SU-DHL-6 (cell line): ENCODE data around the gene NR4A3.

Experiments used
- H2AFZ ChIP-seq: fragments of 200-600 bp; sonication (generic); 2 replicates; pipeline ENCODE4 v1.6.1; 2014; ENCODE audit warnings: low read depth, mild to moderate bottlenecking, moderate library complexity, mixed read lengths, antibody characterized with exemption, low read length; ENCODE audit not compliant: severe bottlenecking
- H3F3A ChIP-seq: fragments of 200-600 bp; shearing (Covaris generic); 2 replicates; pipeline ENCODE4 v1.6.0; 2016; ENCODE audit warnings: antibody characterized with exemption, mild to moderate bottlenecking; ENCODE audit not compliant: insufficient read depth
- H3K27ac ChIP-seq: fragments of 200-600 bp; sonication (generic); 2 replicates; pipeline ENCODE4 v1.5.1; 2016; ENCODE audit warnings: low read depth, mild to moderate bottlenecking, low read length, moderate library complexity, mixed read lengths
- H3K27me3 ChIP-seq: fragments of 200-600 bp; sonication (generic), shearing (Covaris generic); 2 replicates; pipeline ENCODE4 v1.6.0; 2014; ENCODE audit warnings: mild to moderate bottlenecking, low read length
- H3K36me3 ChIP-seq: fragments of 200-600 bp; sonication (generic); 2 replicates; pipeline ENCODE4 v1.6.1; 2014; ENCODE audit warnings: mild to moderate bottlenecking, low read length, mixed read lengths
- H3K4me2 ChIP-seq: fragments of 300-600, 200-600 bp; shearing (Covaris generic), sonication (generic); 2 replicates; pipeline ENCODE4 v1.6.0; 2014; ENCODE audit warnings: low read length, low read depth, mild to moderate bottlenecking; ENCODE audit not compliant: poor library complexity, severe bottlenecking
- H3K4me3 ChIP-seq: fragments of 200-600 bp; sonication (generic); 2 replicates; pipeline ENCODE4 v1.5.1; 2014; ENCODE audit warnings: antibody characterized with exemption, low read length, mild to moderate bottlenecking, mixed read lengths; ENCODE audit not compliant: insufficient read depth, poor library complexity, severe bottlenecking
- H3K79me2 ChIP-seq: fragments of 200-600 bp; sonication (generic); 2 replicates; pipeline ENCODE4 v1.6.1; 2014; ENCODE audit warnings: mild to moderate bottlenecking, low read length, moderate library complexity; ENCODE audit not compliant: insufficient read depth
- H3K9ac ChIP-seq: fragments of 200-600 bp; sonication (generic); 2 replicates; pipeline ENCODE4 v1.7.0; 2014; ENCODE audit warnings: mild to moderate bottlenecking, low read length
- H3K9me2 ChIP-seq: fragments of 200-600 bp; sonication (generic); replicated peaks from 2 replicates; pipeline ENCODE4 v1.6.1; 2014; ENCODE audit warnings: low read length; ENCODE audit not compliant: insufficient read depth
- H3K9me3 ChIP-seq: fragments of 200-600 bp; sonication (generic); 2 replicates; pipeline ENCODE4 v1.6.1; 2014; ENCODE audit warnings: low read length, mixed read lengths; ENCODE audit not compliant: insufficient read depth
- H4K20me1 ChIP-seq: fragments of 200-600 bp; sonication (generic); 2 replicates; pipeline ENCODE4 v1.6.1; 2014; ENCODE audit warnings: low read depth, mild to moderate bottlenecking, antibody characterized with exemption, low read length, moderate library complexity, mixed read lengths
- CTCF ChIP-seq: fragments of 200-600 bp; sonication (generic); IDR thresholded peaks from one replicate; pipeline ENCODE4 v1.5.1; 2017; ENCODE audit warnings: antibody characterized with exemption, mild to moderate bottlenecking, low read length, moderate library complexity; ENCODE audit not compliant: insufficient read depth, poor library complexity, severe bottlenecking
- EZH2phosphoT487 ChIP-seq: fragments of 200-600 bp; sonication (generic), shearing (Covaris generic); conservative IDR thresholded peaks from 2 replicates; pipeline ENCODE4 v1.6.1; 2018; ENCODE audit warnings: mild to moderate bottlenecking, antibody characterized with exemption, low read length, moderate library complexity, mixed read lengths

Gene NR4A3

GRCh38 chr9:99828417-99829176 lies 6.9 kb downstream of the NR4A3 start:
- H3K4me2 ChIP-seq = no peak overlapping the region
- H3F3A ChIP-seq = peaks cover 5% of the 10 kb centered on the region; the same call in 1 of the 2 replicates
- H2AFZ ChIP-seq = no peak overlapping the region
- no peak overlapping the region for H3K9ac ChIP-seq
- no peaks in the 10 kb centered on the region for H3K9me3 ChIP-seq
- TF ChIP-seq CTCF (no peak), EZH2phosphoT487 (no peak)
- H3K27me3 ChIP-seq = no peaks in the 10 kb centered on the region
- no peaks in the 10 kb centered on the region for H3K36me3 ChIP-seq
- no peak overlapping the region for H3K4me3 ChIP-seq
- H3K9me2 ChIP-seq = no peaks in the 10 kb centered on the region
- H3K27ac ChIP-seq = no peak overlapping the region
- no peaks in the 10 kb centered on the region for H4K20me1 ChIP-seq
- H3K79me2 ChIP-seq = no peaks in the 10 kb centered on the region

- H3K4me3 ChIP-seq = no peak overlapping the region
- no peaks in the 10 kb centered on the region for H3K9me3 ChIP-seq
- no peak overlapping the region for H3K4me2 ChIP-seq
- H3K79me2 ChIP-seq = no peaks in the 10 kb centered on the region
- no peaks in the 10 kb centered on the region for H4K20me1 ChIP-seq
- H3F3A ChIP-seq = no peaks in the 10 kb centered on the region
- H2AFZ ChIP-seq = no peak overlapping the region
- no peaks in the 10 kb centered on the region for H3K9me2 ChIP-seq
- no peak overlapping the region for H3K27ac ChIP-seq
- no peaks in the 10 kb centered on the region for H3K27me3 ChIP-seq
- TF ChIP-seq CTCF (no peak), EZH2phosphoT487 (no peak)
- H3K9ac ChIP-seq = no peak overlapping the region
- H3K36me3 ChIP-seq = no peaks in the 10 kb centered on the region
Observed at GRCh38 chr9:99831857-99832557, 10.3 kb downstream of the NR4A3 start.

- H3K79me2 ChIP-seq = no peaks in the 10 kb centered on the region
- no peak overlapping the region for H3K4me3 ChIP-seq
- H3K9ac ChIP-seq = no peak overlapping the region
- no peaks in the 10 kb centered on the region for H3F3A ChIP-seq
- no peak overlapping the region for H2AFZ ChIP-seq
- H3K27ac ChIP-seq = no peak overlapping the region
- H3K9me2 ChIP-seq = no peaks in the 10 kb centered on the region
- no peak overlapping the region for H3K4me2 ChIP-seq
- no peaks in the 10 kb centered on the region for H3K36me3 ChIP-seq
- no peaks in the 10 kb centered on the region for H3K9me3 ChIP-seq
- TF ChIP-seq EZH2phosphoT487 (no peak), CTCF (no peak)
- H4K20me1 ChIP-seq = no peaks in the 10 kb centered on the region
- H3K27me3 ChIP-seq = no peaks in the 10 kb centered on the region
Observed at GRCh38 chr9:99832558-99832864, 10.8 kb downstream of the NR4A3 start.
